Breast epithelium (tissue), 4 donors: ENCODE results near the gene OBSCN. TPM values are rescaled to one million over a fixed set of nuclear protein-coding genes. Genes with fewer than 3 reads are reported as not detected.

Experiments
- DNase-seq, 2 donors: peaks; one replicate each; pipeline ENCODE4 v3.0.0-alpha.2; 2019; ENCODE audit warnings: low spot score in 2 of 2
- H3K27ac ChIP-seq, 2 donors: fragments of 200-600 bp; sonication (generic) in 1 of 2; one replicate each; pipeline ENCODE4 v1.5.1; 2016 to 2019; ENCODE audit warnings: mild to moderate bottlenecking in 1 of 2
- H3K27me3 ChIP-seq, 2 donors: fragments of 200-600 bp; sonication (generic) in 1 of 2; one replicate each; pipeline versions ENCODE4 v1.5.1 to v1.6.0; 2017 to 2019; ENCODE audit warnings: control low read depth in 1 of 2, mild to moderate bottlenecking in 1 of 2
- H3K36me3 ChIP-seq: fragments of 200-600 bp; one replicate; pipeline ENCODE4 v1.5.1; 2019
- H3K4me1 ChIP-seq, 2 donors: fragments of 200-600 bp; sonication (generic); one replicate each; pipeline ENCODE4 v1.5.1; 2016 to 2019; ENCODE audit warnings: control low read depth in 1 of 2
- H3K4me3 ChIP-seq, 3 donors: fragments of 200-600 bp; sonication (generic); 1 replicate in 2 of 3; 2 replicates in 1 of 3; pipeline ENCODE4 v1.5.1; 2016 to 2019; ENCODE audit warnings: mild to moderate bottlenecking in 3 of 3, moderate library complexity in 2 of 3
- H3K9me3 ChIP-seq, 2 donors: fragments of 200-600 bp; sonication (generic) in 1 of 2; one replicate each; pipeline ENCODE4 v1.5.1; 2016 to 2019; ENCODE audit warnings: control low read depth in 1 of 2
- POLR2A ChIP-seq: fragments of 450-650 bp; IDR thresholded peaks from one replicate; pipeline ENCODE4 v1.6.1; 2016; ENCODE audit warnings: antibody characterized with exemption, mild to moderate bottlenecking, moderate library complexity
- POLR2AphosphoS5 ChIP-seq, 3 donors: sonication (generic); formaldehyde crosslinking; IDR thresholded peaks; one replicate each; pipeline ENCODE4 v1.6.1; 2017; ENCODE audit warnings: antibody characterized with exemption in 3 of 3
- intact Hi-C: fragments of 100-400 bp; cut with DNase I; formaldehyde crosslinking; loops from one replicate; pipeline ENCODE4 v1.15.1; 2023; ENCODE audit warnings: low total_unique reads
- total RNA-seq, 3 donors: library from RNA; depleted of rRNA; stranded (reverse); fragments of >200 nt; gene quantifications; one replicate each; pipeline ENCODE4 v1.1.0, GENCODE V29; 2016
- TF ChIP-seq, protein P1 (sequence below), 3 donors: fragments of 450-650 bp; IDR thresholded peaks; one replicate each; pipeline ENCODE4 v1.5.1; 2016 to 2017; ENCODE audit warnings: antibody characterized with exemption in 3 of 3, mild to moderate bottlenecking in 3 of 3, moderate library complexity in 3 of 3

OBSCN gene
- total RNA-seq, 3 donors from 2014 or later: 3.0 to 40.0 (median 27.9) TPM

DNA sequence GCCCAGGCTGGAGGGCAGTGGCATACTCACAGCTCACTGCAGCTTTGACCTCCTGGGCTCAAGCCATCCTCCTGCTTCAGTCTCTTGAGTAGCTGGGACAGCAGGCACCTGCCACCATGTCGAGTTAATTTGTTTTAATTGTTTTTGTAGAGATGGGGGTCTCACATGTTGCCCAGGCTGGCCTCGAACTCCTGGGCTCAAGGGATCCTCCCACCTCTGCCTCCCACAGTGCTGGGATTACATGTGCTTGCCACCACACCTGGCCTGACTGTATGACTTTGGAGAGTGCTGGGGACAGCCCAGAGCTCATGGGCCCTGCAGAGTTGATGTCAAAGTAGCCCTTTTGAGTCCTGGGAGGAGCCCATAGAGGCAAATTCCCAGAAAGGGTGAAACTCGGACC, 1.8 kb downstream of the OBSCN start:
- H3K4me3 ChIP-seq: no peak overlapping the region

DNA sequence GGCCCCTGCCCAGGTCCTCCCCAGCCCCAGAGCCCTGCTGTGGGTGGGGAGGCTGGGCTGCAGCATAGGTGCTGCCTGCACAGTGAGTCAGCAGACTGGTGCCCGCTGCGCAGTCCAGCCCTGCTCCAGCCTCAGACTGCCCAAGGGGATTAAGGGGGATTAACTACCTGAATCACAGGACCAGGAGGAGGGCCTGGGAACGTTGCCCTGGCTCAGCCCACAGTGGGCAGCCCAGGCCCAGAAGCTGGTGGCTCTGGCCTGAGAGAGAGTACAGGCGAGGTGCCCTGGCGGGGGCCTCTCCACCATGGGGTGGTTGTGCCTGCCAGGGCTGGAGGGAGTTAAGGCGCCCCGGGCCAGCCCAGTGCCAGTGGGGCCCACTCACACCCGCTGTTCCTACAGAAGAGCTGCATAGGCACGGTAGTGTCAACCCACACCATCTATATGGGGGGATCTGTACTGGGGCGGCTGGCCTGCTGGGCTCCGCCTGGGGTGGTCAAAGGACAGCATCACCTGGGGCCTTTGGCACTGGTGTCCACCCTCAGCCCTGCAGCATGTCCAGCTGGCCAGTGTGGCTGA, 2.3 kb downstream of the OBSCN start:
- peak in 1 of 2 donors; percentile 9 for DNase-seq
- Histone ChIP-seq H3K9me3 (peaks cover 0 to 3% of the 10 kb centered on the region in 2 donors), H3K4me3 (no peak overlapping the region), H3K27ac (no peak overlapping the region), H3K27me3 (no peaks in the 10 kb centered on the region), H3K4me1 (no peaks in the 10 kb centered on the region), H3K36me3 (no peaks in the 10 kb centered on the region)
- TF ChIP-seq, protein P1, sequence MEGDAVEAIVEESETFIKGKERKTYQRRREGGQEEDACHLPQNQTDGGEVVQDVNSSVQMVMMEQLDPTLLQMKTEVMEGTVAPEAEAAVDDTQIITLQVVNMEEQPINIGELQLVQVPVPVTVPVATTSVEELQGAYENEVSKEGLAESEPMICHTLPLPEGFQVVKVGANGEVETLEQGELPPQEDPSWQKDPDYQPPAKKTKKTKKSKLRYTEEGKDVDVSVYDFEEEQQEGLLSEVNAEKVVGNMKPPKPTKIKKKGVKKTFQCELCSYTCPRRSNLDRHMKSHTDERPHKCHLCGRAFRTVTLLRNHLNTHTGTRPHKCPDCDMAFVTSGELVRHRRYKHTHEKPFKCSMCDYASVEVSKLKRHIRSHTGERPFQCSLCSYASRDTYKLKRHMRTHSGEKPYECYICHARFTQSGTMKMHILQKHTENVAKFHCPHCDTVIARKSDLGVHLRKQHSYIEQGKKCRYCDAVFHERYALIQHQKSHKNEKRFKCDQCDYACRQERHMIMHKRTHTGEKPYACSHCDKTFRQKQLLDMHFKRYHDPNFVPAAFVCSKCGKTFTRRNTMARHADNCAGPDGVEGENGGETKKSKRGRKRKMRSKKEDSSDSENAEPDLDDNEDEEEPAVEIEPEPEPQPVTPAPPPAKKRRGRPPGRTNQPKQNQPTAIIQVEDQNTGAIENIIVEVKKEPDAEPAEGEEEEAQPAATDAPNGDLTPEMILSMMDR (IDR thresholded peaks at IDR 0.05): no peak
- no peak for TF ChIP-seq POLR2A
- no peak for TF ChIP-seq POLR2AphosphoS5 (IDR thresholded peaks at IDR 0.05)
- intact Hi-C loops: no loop called here

More for the DNA sequence above, 1.8 kb downstream of the OBSCN start:
- no peaks in the 10 kb centered on the region for H3K4me1 ChIP-seq
- H3K27me3 ChIP-seq: no peaks in the 10 kb centered on the region
- no peaks in the 10 kb centered on the region for H3K36me3 ChIP-seq
- intact Hi-C loops: no loop called here
- TF ChIP-seq POLR2A: no peak
- peaks cover 0 to 3% of the 10 kb centered on the region in 2 donors for H3K9me3 ChIP-seq
- peak in 1 of 2 donors; percentile 10 for DNase-seq
- H3K27ac ChIP-seq: no peak overlapping the region

DNA sequence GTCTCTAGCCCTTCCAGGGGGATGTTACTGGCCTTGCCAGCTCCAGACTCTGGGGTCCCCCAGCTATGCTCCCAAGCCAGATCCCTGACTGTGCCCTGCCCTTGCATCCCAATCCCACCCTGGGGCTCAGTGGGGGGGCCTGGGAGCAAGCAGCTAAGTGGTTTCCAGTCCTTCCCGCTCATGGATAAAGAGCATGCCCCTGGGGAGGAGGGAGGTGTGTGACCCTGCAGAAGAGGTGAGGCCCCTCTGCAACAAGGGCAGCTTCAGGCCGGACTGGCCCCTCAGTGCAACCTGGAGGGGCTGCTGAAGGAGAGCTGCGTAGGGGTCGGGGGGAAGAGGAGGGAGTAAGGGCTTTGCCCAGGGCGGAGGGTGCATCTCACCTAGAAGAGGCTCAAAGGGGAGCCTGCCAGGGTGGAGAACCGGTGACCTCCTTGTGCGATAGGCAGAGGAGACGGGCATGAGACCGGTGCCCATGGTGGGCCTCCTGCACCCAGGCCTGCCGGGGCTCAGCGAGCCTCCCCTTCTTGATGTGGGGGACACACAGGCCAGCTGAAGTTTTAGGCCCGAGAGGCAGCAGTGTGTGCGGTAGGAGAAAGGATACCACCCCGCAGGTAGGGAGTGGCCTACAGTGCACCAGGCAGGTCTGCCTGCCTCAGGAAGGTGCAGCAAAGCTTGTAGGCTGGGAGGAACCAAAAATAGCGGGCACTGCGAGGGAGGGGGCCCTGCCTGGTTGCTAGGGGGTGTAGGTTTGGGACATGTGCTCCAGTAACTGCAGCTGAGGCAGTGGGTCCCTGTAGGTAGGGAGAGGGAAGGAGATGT, 3.1 kb downstream of the OBSCN start:
- H3K27ac ChIP-seq: no peak overlapping the region
- no peaks in the 10 kb centered on the region for H3K27me3 ChIP-seq
- no peaks in the 10 kb centered on the region for H3K4me1 ChIP-seq
- H3K36me3 ChIP-seq: no peaks in the 10 kb centered on the region
- no peak overlapping the region for H3K4me3 ChIP-seq
- no peak for TF ChIP-seq POLR2A
- TF ChIP-seq, protein P1 (IDR thresholded peaks at IDR 0.05): no peak
- peaks cover 0 to 3% of the 10 kb centered on the region in 2 donors for H3K9me3 ChIP-seq
- peak in 1 of 2 donors; percentile 17 for DNase-seq
- intact Hi-C loops: no loop called here

DNA sequence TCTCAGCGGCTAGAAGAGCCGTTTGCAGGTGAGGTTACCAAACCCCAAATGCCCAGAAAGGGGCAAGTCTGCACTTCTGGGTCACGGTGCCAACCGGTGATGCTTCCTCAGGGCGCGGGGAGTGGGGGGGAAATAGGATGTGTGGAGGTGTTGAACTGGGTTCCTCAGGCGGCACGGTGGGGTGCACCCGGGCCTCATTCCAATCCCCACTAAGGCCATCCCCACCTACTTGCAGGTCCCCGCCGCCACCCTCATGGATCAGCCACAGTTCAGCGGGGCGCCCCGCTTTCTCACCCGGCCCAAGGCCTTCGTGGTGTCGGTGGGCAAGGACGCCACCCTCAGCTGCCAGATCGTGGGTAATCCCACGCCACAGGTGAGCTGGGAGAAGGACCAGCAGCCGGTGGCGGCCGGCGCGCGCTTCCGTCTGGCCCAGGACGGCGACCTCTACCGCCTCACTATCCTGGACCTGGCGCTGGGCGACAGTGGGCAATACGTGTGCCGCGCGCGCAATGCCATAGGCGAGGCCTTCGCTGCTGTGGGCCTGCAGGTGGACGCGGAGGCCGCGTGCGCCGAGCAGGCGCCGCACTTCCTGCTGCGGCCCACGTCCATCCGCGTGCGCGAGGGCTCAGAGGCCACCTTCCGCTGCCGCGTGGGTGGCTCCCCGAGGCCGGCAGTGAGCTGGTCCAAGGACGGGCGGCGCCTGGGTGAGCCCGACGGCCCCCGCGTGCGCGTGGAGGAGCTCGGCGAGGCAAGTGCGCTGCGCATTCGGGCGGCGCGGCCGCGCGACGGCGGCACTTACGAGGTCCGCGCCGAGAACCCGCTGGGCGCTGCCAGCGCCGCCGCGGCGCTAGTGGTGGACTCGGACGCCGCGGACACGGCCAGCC, 3.9 kb downstream of the OBSCN start:
- DNase-seq: peak in 1 of 2 donors; percentile 16

DNA sequence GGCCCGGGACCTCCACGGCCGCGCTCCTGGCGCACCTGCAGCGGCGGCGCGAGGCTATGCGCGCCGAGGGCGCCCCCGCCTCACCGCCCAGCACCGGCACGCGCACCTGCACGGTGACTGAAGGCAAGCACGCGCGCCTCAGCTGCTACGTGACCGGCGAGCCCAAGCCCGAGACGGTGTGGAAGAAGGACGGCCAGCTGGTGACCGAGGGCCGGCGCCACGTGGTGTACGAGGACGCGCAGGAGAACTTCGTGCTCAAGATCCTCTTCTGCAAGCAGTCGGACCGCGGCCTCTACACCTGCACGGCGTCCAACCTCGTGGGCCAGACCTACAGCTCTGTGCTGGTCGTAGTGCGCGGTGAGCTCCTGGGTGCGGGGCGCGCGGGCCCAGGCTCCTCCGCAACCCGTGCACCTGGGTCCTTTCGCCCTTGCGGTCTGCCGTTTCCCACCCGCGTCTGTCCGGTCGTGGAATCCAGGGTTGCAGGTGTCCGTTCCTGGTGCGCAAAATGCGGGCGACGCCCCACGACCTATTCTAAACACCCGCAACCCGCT, 4.6 kb downstream of the OBSCN start:
- H3K4me1 ChIP-seq: no peaks in the 10 kb centered on the region
- H3K9me3 ChIP-seq: peaks cover 0 to 3% of the 10 kb centered on the region in 2 donors
- no peaks in the 10 kb centered on the region for H3K36me3 ChIP-seq
- H3K4me3 ChIP-seq: peak overlapping the region; percentile 40 to 81 (median 69)
- H3K27ac ChIP-seq: no peak overlapping the region
- intact Hi-C loops: no loop called here
- DNase-seq: peak in 1 of 2 donors; percentile 20
- H3K27me3 ChIP-seq: no peaks in the 10 kb centered on the region
- TF ChIP-seq, protein P1 (IDR thresholded peaks at IDR 0.05): no peak
- TF ChIP-seq POLR2A (no peak), POLR2AphosphoS5 (IDR thresholded peaks at IDR 0.05) (no peak)

More for the DNA sequence above, 3.9 kb downstream of the OBSCN start:
- Histone ChIP-seq H3K9me3 (peaks cover 0 to 3% of the 10 kb centered on the region in 2 donors), H3K36me3 (no peaks in the 10 kb centered on the region), H3K4me1 (no peaks in the 10 kb centered on the region), H3K27ac (no peak overlapping the region), H3K27me3 (no peaks in the 10 kb centered on the region), H3K4me3 (peak overlapping the region in 1 of 3 donors; percentile 81)
- TF ChIP-seq POLR2AphosphoS5 (IDR thresholded peaks at IDR 0.05) (no peak), POLR2A (no peak)
- TF ChIP-seq, protein P1 (IDR thresholded peaks at IDR 0.05): no peak
- intact Hi-C loops: no loop called here
